ENCODE data around the gene KIAA0513.
"Not testable (repeated sequence)": the region's sequence is repeated elsewhere in the genome, so short reads cannot be mapped to it uniquely, and the experiment has no call there.

The KIAA0513 gene

DNA sequence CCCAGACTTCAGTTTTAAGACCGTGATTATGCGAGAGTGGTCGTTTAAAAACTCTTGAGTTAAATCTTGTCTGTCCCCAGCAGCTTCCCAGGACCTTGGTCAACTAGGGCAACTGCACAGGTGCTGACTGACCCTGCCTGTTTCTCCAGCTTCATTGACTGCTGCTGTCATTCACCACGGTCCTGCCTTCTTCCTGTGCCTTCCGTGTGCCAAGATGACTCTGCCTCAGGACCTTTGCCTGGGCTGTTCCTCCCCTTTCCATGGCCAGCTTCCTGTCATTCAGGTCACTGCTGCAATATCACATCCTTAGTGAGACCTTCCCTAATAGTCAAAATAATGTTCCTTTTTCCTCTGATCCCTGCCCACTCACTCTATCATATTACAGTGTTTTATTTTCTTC, 3.9 kb downstream of the KIAA0513 start:
- DNase-seq = no peak

DNA sequence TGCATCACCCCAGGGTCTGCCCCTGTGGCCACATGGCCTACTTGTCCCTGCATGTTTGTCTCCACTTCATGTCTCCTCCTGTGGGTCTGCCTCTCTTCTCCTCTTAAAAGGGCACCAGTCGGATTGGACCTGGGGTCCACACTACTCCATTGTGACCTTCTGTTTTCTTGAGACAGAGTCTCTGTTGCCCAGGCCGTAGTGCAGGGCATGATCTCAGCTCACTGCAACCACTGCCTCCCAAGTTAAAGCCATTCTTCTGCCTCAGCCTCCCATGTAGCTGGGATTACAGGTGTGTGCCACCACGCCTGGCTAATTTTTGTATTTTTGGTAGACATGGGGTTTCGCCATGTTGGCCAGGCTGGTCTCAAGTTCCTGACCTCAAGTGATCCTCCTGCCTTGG, 4.6 kb downstream of the KIAA0513 start:
- not testable (repeated sequence) for DNase-seq

- DNase-seq = no peak
Observed at GRCh38 chr16:85033171-85033570, 5.6 kb downstream of the KIAA0513 start.

- DNase-seq = no peak
Observed at GRCh38 chr16:85034591-85035433, 7.2 kb downstream of the KIAA0513 start.

DNA sequence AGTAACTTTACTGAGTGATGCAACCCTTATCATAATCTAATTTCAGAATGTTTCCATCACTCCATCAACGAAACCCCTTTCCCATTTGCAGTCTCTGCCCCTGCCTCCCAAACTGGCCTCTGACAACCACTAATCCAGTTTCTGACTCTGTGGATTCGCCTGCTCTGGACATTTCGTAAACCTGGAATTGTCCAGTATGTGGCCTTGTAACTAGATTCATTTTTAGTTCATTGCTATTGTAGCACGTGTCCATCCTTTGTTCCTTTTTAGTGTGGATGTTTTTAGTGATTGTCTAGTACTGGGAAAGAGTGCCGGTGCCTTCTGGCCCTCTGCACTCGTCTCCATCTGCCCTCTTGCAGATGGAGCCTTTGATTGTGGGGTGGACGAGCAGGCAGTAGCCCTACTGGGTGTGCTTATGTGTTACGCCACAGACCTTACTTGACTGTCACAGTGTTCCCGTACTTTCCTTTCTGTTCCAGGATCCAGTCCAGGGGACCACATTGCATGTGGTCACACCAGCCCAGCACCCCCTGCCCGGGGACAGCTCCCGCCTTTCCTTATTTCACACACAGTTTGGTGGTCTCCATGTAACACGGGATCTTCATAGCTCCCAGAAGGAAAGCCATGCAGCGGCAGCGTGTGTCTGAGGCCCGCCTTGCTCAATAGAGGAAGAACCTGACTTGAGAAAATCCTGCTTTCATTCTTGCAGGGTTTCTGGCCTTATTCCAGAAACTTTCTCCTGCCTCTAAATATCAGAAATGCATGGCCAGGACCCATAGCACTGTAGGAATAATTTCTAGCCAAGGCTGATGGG, 8.8 kb downstream of the KIAA0513 start:
- no peak for DNase-seq

DNA sequence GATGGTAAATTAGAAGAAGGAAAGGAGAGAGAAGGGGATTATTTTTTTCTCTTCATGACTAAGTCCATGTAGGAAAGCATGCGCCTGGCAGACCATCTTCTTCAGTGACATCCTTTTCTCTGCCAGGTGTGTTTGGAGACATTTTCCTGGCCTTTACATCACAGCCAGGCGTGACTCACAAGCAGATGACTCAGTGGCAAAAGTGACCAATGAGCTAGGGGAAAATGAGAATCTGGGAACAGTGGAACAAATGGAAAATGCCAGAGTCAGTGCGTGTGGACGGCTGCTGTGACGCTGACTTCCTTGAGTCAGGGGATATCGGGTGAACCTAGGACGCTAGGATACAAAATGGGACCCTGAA, 9.4 kb downstream of the KIAA0513 start:
- no peak for DNase-seq

- no peak for DNase-seq
Observed at GRCh38 chr16:85037721-85038120, 10.1 kb downstream of the KIAA0513 start.

- DNase-seq = no peak
Observed at GRCh38 chr16:85040685-85041084, 13.1 kb downstream of the KIAA0513 start.

- DNase-seq = no peak
Observed at GRCh38 chr16:85041219-85042166, 13.9 kb downstream of the KIAA0513 start.

DNA sequence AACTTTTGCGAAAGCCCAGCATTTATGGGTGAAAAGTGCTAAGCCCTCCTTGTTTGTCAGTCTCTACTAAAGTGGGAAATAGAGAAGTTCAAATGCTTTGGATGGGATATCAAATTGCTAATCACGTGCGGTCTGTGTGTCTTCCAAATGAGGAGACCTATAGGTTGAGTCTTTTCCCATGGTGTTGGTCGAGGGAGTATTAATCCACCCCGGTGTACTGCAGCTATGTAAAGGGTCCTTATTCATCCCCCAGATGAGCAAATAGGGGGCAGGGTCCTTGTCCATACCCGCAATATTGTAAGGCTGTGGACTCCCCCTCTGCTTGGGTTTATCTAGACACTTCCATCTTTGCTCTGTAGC, 14.6 kb downstream of the KIAA0513 start:
- DNase-seq = no peak

- no peak for DNase-seq
Observed at GRCh38 chr16:85042606-85043005, 15.0 kb downstream of the KIAA0513 start.

GRCh38 chr16:85045077-85045476, 17.5 kb downstream of the KIAA0513 start:
- no peak for DNase-seq

DNA sequence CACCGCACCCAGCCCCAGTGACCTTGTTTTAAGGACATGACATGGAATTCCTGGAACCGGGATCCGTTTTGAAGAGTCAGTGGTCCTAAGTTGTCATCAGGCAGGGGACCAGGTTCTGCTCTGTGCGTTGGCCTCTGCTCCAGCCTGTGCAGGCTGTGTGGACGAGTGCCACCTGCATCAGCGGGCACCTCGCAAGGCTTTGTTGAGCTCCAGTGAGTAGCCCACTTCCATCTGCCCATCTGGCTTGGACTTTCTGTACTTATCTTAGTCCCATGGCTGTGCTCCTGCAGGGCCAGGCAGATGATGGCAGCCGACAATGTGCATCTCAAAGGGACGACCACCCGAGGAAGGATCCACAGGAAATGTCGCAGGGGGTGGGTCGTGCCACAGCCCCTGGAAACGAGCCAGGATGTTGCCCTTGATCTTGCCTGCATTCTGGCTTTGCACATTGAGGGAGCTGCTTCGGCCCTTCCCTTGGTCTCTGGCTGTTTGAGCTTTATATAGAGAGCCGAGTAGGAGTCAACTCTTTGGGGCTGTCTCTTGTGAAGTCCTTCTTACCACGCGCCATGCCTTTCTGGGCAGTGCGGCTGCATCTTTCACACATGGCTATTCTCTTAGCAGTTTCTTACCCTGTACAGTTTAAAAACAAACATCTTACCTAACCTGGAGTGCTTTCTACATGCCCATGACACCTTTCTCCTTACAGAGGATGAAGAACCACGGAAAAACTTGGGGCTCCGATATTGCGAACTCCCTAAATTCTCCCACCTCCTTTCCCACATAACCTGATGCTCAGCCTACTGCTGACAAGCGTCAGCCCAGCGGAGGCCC, 18.3 kb downstream of the KIAA0513 start:
- no peak for DNase-seq

- DNase-seq = no peak
Observed at GRCh38 chr16:85046472-85046916, 18.9 kb downstream of the KIAA0513 start.

DNA sequence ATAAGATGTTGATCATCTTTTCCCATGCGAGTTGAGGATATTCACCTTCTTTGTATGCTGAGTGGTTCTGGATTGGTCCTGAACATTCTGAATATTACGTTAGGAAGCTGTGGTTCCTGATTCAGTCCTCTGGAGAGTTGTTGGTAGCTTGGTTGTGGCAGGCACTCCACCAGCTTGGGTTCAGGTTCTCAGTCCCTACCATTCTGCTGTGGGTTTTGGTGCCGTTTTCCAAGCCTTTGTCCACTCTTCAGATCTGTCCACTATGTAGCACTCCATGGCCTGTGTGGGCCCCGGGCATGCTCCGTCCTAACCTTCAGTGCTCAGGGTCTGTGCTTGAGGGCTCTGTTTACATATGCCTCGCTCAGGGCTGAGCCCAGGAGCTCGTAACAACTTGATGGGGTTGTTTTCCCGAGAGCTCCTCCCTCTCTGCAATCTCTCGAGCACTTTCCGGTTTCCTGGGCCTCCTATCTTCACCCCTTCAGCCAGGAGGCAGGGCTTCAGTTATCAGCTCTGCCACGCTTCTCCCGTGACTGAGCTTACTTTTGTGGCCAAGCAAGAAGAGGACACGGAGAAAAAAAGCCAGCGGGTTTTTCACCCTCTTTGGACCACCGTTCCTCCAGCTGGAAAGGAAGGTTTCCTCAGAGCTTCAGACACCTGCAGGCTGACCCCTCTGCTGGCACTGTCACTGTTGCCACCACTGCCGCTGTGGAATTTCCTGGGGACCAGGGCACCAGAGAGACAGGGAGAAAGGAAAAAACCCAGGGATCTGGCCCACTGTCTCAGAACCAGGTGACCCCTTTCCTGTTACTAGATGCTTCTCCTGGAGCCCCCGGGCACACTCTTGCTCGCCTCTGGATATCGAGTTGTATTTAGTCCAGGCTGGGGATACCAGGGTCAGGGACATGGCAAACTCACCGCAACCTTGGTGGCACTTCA, 19.6 kb downstream of the KIAA0513 start:
- DNase-seq = no peak

- DNase-seq = no peak
Observed at GRCh38 chr16:85047867-85048455, 20.4 kb downstream of the KIAA0513 start.

DNA sequence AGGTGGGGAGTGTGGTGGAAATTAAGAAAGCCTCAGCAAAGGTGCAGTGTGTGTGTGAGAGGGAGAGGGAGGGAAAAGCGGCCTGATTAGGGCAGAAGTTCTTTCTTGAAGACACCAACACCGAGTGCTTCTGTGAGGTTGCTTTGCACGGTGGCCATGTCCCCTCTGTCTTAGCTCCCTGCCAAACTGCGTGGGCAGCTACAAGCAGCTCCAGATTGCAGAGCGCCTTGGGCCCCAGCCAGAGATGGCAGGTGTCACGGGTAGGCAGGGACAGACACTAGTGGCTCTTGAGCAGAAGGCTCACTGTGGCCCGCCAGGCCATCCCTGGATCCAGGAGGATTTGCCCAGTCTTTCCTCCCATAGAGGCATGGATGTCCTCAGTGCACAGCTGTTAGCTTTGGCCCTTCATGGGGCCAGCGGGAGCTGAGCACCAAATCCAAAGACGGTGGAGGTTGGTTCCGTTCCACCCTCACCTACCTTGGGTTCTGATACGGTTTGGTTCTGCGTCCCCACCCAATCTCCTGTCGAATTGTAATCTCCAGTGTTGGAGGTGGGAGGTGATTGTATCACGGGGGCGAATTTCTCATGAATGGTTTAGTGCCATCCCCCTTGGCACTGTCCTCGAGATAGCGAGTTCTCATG, 21.4 kb downstream of the KIAA0513 start:
- DNase-seq = no peak

DNA sequence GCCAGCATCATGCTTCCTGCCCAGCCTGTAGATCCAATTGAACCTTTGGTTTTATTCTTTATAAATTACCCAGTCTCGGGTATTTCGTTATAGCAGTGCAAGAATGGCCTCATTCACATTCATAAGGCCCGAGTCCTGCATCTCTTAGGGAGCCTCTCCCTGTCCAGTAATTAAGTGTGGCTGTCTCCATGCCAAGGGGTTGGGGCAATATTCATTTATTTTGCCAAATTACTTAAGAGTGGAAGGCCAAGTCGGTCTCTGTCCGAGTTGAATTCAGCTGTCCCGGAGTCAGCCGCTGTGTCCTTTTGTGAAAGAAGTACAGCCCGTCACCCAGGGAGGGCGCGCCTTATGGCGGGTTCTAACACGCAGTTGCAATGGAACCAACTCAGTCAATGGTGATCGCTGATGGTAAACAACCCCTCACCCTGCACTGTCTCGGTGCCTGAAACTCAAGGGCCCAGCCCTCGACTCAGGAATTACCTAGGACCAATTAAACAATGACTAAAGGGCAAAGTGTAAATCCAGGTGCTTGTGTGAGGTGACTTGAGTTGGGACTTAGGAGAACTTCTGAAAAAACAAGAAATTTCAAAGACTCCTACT, 22.2 kb downstream of the KIAA0513 start:
- no peak for DNase-seq

DNA sequence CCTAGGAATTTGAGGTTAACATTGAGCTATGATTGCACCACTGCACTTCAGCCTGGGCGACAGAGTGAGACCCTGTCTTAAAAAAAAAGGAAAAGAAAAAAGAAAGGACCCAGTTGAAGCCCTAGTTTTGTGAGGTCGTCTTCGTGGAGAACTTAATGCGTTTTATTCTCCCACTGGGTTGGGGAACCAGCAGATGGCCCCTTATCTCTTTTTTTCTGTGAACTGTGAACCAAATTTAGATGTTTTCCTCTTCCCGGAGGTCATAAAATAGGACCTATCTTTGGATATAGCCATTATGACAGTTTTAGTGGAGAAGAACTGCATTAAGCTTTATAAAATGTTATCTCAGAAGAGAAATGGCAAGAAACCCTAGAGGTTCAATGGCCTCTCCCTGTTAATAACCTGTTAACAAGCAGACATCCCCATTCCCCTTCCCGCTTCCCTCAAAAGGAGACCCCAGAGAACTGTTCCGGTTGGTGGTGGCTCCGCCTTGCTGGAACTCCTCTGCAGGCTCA, 23.5 kb downstream of the KIAA0513 start:
- no peak for DNase-seq

All from activated CD4-positive, alpha-beta T cell treated with anti-CD3 and anti-CD28 coated beads, Interleukin-2, amount 50 U/mL, for 16 hours (primary cell).